Stimulated activated CD4-positive, alpha-beta T cell treated with anti-CD3 and anti-CD28 coated beads, Interleukin-2, amount 100 ng/mL, for 48 hours (primary cell): ENCODE measurements around the gene PPP4R3A.
"Not testable (repeated sequence)": the region's sequence is repeated elsewhere in the genome, so short reads cannot be mapped to it uniquely, and the experiment has no call there.

Experiments used
- DNase-seq, 2 donors: peaks; one replicate each; pipeline ENCODE4 v3.0.0-alpha.2; 2020

The PPP4R3A gene

DNA sequence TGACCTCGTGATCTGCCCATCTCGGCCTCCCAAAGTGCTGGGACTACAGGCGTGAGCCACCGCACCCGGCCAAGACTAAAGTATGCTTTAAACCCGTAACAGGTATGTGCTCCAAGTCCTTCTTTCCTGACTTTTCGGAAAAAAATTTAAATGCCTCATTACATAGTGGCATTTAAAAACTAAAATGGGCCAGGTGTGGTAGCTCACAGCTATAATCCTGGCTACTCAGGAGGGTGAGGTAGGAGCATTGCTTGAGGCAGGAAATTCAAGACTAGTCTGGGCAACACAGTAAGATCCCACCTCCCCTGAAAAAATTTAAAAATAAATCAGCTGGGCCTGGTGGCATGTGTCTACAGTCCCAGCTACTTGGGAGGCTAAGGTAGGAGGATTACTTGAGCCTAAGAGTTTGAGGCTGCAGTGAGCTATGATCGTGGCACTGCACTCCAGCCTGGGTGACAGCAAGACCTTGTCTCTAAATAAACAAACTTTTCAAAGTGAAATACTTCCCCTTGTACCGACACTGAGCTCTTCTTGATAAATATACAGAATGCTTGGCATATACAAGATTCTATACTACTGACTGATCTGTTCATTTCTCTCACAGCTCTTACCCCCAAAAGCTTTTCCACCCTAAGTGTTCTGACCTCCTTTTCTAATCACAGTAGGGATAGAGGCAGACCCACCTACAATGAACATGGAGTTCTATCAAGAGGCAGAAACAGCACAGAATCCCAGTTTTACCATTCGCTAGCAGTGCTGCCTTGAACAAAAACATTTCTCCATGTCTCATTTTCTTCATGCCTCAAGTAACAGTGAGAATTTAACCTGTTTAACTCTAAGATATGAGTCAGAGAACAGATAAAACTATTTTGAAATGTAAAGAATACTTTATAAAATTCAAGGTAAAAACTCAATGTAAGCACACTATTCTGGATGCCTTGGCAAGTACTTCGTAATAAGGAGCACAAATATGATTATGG is 7.9 kb downstream of the PPP4R3A start:
- DNase-seq: no peak

DNA sequence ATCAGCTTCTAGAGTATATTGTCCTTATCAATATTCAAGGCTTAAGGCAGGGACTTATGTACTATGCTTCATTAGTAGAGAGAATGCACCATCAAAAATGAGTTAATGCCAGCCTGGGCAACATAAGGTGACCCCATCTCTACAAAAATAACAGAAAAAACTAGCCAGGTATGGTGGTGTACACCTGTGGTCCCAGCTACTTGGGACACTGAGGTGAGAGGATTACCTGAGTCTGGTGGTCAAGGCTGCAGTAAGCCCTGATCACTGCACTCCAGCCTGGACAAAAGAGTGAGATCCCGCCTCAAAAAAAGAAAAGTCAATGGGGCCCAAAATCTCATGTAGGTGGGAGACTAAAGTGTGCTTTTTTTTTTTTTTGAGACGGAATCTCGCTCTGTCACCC is 8.8 kb downstream of the PPP4R3A start:
- no peak for DNase-seq

DNA sequence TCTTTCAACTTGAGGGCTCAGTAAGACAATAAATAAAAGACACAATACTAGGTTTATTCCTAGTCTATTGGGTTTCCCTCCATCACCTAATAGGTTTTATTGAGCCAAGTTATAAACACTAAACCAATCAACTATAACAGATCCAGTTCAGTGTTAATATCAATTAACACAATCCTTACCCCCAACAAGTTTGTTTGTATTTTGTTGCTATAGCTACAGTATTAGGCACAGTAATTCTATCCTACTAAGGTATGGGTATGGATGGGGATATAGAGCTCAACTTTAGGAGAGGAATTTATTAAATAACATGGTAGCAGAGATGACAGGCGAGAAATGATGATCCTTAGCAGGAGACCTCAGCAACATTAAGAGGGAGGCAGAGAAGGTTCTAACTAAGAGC is 13.3 kb downstream of the PPP4R3A start:
- no peak for DNase-seq

DNA sequence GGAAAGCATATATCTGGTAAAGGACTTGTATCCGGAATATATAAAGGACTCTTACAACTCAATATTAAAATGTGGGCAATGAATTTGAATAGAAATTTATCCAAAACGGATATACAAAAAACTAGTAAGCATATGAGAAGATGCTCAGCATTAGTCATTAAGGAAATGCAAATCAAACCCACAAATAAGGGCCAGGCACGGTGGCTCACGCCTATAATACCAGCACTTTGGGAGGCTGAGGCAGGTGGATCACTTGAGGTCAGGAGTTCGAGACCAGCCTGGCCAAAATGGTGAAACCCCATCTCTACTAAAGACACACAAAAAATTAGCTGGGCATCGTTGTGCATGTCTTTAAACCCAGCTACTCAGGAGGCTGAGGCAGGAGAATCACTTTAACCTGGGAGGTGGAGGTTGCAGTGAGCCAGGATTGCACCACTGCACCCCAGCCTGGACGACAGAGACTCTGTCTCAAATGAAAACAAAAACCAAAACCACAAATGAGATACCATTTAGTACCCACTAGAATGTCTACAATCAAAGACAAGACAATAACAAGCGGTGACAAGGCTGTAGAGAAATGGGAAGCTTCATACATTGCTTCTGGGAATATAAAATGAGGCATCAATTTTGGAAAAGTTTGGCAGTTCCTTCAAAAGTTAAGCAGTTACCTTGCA is 15.6 kb downstream of the PPP4R3A start:
- not testable (repeated sequence) for DNase-seq

DNA sequence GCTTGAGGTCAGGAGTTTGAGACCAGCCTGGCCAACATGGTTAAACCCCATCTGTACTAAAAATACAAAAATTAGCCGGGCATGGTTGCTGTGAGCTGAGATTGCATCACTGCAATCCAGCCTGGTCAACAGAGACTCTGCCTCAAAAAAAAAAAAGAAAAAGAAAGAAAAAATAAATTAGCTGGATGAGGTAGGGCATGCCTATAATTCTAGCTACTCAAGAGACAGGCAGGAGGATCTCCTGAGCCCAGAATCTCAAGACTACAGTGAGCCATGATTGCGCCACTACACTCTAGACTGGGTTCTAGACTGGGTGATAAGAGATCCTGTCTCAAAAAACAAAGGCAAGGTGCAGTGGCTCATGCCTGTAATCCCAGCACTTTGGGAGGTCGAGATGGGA is 16.9 kb downstream of the PPP4R3A start:
- no peak for DNase-seq

DNA sequence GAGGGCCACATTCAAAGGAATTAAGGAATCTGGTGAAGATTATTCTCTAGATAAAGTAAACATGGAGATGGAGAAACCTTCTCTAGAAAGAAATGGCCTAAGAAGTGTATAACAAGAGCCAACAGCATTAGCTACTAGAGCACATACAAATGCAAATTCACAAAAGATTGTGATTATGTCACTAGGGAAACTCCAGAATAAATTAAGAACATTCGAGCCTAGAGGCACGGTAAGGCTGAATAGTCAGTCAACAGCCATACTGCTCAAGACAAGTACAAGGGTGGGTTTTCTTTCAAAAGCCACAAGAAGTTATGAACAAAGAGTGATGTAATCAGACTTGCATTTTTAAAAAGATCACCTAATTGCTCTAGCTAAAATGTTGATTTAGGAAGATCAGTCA is 25.4 kb downstream of the PPP4R3A start:
- DNase-seq: no peak

DNA sequence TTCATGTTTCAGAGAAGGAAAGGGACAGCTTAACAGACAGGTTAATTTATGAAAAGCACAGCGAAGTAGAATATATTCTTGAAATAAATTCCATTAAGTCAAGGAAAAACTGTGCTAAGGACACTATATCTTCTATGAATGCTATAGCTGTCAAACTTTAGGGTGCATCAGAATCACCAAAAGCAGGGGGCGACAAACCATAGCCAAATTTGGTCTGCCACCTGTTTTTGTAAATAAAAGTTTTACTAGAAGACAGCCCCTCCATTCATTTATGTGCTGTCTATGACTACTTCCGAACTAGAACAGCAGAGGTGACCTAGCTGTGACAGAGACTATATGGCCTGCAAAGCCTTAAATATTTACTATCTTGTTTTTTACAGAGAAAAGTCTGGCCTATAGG is 25.9 kb downstream of the PPP4R3A start:
- DNase-seq: no peak

DNA sequence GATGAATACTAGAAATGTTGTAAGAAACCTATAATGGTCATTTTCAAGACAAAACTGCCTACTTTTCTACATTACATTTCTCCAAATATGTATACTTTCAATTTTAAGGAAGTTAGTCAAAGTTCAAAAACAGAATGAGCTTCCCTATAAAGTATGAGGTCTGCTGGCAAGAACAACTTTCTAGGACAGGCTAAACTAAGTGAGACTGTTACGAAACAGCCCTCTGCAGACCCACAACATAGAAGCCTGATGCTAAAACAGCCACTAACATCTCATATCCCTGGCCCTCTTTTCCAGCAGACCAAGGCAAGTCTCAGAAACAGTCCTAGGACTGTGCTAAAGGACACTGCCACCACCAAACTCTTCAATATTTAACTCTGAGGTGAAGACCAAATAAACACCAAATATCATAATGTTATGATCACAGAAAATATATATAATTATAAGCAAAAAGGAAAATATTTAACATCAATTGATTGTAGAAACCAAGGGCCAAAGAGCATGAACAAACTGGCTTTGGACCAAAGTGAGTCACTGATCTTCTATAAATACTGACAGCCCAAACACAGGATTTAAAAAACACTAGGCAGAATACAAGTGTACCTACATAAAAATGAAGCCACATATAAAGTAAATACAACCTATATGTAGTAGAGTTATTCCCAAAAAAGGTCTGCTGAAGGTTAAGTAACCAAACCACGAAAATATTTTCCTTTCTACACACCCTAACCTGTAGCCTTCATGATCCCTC is 27.7 kb downstream of the PPP4R3A start:
- no peak for DNase-seq

DNA sequence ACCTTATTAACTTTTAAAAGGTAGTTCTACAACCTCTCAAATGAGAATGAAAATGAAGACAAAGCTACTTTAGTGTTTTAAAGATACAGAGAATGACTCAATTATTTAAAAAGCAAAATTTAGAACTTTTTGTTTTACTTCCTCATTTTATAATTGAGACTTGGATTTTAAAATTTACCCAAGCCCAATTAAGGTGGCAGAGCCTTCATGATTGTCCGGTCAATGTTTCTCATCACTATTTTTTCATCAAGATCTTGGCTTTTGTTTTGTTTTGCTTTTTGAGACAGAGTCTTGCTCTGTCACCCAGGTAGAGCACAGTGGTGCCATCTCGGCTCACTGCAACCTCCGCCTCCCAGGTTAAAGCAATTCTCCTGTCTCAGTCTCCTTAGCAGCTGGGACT is 32.7 kb downstream of the PPP4R3A start:
- no peak for DNase-seq

DNA sequence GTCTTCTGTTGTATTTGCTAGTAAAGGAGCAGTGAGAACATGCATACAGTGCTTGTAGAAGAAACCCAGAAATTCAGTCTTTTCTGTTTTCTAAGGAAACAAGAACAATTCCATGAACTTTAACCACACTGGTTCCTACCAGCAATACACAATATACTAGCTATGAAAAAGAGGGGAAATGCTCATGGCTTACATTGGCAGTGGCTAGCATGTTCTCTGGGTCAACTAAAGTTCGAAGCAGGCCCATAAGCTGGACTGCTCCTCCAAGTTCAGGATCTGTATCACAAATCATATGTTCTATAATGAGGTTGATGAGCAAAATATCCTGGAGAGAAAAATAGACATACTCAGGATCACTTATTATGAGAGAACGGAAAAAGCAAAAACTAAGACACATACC is 37.1 kb downstream of the PPP4R3A start:
- DNase-seq: no peak

DNA sequence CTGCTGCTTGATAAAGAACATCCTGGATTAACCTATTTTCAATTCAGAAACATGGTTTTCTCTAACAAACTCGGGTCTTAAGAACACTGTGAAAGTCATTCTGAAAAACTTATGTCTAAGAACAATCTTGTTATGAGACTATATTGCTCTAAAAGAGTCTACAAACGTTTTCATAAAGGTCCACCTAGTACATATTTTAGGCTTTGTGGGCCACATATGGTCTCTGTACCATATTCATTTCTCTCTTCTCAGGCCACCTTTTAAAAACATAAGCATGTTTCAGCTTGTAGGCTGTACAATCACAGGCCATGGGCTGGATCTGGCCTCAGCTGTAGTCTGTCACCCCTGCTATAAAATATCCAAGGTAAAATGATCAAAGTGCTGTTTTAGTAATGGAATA is 39.9 kb downstream of the PPP4R3A start:
- DNase-seq: no peak

DNA sequence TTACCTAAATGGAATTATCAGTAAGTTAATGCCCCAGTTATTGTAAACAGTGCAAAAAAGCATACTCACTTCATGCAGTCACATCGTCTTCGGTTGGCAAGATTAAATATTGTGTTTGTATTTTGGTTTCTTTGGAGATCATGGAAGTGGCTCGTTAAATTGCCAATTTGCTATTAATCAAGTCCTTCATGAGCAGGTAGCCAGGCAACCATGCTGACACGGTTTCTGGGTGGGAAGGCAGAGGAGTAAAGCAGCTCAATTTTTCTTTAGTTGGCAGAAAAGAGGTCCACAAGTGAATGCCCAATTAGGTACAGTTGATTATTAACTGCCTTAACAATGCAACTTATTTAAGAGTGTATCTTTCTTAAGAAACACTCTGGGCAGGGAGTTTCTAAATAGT is 43.9 kb downstream of the PPP4R3A start:
- DNase-seq: no peak

DNA sequence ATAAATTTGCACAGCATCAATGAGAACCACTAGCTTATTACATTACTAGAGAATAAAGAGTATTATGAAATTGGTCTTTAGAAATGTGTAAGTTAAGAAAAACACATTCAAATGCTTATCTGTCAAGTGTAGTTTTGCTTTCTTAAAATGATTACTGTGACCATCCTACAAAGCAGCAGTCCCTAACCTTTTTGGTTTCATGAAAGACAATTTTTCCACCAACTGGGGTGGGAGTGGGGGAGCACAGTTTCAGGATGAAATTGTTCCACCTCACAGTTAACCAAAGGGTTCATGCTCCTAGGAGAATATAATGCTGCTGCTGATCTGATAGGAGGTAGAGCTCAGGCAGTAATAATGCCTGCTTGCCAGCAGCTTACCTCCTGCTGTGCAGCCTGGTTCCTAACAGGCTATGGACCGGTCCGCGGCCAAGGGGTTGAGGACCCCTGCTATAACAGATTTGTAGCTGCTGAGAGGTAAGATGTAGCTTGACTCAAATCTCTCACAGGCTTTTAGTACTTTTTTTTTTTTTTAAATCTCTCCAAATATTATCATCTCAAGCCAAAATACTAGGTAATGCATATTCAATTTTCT is 45.4 kb downstream of the PPP4R3A start:
- DNase-seq: no peak

DNA sequence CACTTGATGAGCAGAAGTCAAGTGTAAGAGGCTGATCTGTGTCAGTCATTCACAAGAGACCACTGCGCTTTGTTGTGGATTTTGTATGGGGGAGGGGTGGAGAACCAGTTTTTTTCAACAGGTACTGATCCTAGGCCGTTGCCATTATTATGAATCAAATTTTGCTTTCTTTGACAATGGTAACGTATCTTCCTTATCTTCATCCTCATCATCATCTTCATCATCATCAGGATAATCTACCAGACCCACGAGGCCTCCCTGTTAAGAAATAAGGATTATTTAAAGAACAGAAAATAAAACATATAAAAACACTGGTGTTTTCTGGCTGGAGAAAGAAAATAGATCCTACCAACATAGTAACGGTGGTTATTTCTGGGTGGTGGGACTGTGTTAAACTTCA is 51.5 kb downstream of the PPP4R3A start:
- no peak for DNase-seq

DNA sequence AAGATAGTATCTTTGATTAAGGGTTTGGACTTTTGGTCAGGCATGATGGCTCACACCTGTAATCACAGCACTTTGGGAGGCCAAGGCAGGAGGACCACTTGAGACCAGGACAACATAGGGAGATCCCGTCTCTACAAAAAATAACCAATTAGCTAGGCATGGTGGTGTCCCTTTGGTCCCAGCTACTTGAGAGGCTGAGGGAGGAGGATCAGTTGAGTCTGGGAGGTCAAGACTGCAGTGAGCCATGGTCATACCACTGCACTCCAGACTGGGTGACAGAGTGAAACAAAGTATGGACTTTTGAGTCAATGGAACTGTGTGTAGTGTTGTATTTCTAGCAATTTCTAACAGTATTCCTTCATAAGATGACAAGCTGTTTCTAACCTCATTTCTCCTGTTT is 53.8 kb downstream of the PPP4R3A start:
- no peak for DNase-seq

DNA sequence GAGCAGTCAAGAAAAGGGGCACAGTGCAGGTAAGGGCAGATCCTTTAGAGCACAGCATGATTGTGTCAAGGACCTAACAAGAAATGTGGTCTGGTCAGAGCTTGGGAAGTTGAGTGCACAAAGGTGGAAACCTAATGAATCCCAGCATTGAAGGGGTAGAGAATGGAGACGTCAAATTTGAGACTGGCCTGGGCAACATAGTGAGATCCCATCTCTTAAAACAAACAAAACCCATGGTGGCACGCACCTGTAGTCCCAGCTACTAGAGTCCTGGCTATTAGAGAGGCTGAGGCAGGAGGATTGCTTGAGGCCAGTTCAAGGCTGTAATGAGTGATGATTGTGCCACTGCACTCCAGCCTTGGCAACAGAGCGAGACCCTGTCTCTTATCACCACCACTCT is 55.5 kb downstream of the PPP4R3A start:
- no peak for DNase-seq

DNA sequence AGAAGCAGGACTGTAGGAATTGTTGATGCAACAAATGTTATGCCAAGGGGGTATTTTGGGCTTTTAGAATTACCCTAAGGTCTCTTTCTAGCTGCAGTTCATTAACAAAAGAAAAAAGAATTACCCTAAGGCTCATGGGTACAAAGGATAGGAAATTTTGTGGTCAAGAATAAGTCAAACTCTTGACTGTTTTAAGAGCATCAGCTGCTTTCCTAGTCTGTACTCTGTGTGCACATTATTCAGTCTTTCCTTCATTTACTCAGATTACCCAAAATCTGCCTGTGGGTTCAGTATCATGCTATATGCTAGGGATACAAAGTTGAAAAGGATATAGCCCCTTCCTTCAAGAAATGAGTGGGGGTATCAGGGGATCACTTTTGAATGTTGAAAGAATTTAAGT is 56.0 kb downstream of the PPP4R3A start:
- no peak for DNase-seq

DNA sequence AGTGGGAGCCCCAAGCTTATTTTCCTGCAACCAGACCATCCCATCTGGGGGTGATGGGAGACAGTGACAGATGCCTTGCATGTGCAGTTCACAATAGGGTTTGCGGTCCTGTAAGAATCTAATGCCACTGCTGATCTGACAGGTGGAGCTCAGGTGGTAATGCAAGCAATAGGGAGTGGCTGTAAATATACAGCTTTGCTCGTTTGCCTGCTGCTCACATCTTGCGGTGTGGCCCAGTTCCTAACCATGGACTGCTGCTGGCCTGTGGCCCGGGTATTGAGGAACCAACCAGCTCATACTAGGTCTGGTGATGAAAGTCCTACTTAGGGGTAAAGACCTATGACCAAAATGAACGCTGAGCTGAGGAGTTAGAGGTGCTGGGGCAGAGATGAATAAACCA is 56.4 kb downstream of the PPP4R3A start:
- no peak for DNase-seq

DNA sequence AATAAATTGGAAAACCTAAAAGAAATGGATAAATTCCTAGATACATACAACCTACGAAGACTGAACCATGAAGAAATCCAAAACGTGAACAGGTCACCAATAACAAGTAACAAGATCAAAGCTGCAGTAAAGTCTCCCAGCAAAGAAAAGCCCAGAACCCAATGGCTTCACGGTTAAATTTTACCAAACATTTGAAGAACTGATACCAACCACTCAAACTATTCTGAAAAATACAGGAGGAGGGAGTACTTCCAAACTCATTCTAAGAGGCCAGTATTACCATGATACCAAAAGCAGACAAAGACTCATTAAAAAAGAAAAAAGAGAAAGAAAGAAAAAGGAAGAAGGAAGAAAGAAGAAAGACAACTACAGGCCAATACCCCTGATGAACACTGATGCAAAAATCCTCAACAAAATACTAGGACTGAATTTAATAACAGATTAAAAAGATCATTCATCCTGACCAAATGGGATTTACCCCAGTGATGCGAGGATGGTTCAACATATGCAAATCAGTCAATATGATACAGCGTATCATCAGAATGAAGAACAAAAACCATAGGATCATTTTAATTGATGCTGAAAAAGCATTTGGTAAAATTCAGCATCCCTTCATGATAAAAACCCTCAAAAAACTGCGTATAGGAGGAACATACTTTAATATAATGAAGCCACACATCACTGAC is 65.6 kb downstream of the PPP4R3A start:
- DNase-seq: no peak

DNA sequence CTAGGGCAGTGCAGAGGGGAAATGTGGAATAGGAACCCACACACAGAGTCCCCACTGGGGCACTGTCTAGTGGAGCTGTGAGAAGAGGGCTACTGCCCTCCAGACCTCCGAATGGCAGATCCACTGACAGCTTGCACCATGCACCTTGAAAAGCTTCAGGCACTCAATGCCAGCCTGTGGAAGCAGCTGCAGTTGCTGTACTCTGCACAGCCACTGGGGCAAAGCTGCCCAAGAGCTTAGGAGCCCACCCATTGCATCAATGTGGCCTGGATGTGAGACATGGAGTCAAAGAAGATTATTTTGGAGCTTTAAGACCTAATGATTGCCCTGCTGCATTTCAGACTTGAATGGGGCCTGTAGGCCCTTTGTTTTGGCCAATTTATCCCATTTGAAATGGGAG is 70.8 kb downstream of the PPP4R3A start:
- no peak for DNase-seq

DNA sequence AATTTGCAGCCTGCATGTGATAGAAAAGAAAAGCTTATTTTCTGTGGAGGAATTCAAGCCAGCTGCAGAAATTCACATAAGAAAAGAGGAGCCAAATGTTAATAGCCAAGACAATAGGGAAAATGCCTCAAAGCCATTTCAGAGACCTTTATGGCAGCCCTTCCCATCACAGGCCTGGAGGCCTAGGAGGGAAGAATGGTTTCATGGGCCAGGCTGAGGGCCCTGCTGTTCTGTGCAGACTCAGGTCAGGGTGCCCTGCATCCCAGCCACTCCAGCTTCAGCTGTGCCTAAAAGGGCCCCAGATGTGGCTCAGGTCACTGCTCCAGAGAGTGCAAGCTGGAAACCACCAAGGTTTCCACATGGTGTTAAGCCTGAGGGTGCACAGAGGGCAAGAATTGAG is 71.3 kb downstream of the PPP4R3A start:
- no peak for DNase-seq

DNA sequence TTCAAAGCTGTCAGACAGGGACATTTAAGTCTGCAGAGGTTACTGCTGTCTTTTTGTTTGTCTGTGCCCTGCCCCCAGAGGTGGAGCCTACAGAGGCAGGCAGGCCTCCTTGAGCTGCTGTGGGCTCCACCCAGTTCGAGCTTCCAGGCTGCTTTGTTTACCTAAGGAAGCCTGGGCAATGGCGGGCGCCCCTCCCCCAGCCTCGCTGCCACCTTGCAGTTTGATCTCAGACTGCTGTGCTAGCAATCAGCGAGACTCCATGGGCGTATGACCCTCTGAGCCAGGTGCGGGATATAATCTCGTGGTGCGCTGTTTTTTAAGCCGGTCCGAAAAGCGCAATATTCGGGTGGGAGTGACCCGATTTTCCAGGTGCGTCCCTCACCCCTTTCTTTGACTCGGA is 73.8 kb downstream of the PPP4R3A start:
- DNase-seq: not testable (repeated sequence)

DNA sequence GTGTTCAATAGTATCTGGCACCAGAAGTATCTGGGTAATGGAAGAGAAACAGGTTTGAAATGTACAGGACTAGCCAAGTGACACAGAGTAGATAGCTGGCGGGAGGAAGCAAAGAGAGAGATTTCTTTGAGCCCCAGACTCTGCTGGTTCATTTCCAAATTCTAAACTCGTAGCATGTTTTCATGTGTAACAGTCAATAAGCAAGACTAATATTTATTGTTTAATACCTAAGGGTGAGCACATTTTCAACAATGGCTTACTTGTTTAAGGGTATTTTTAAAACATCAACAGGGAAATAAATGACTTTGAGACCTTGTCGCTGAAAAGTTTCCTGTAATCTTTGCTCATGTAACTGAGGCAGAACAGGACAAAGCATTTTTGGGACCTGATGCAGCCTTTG is 80.7 kb downstream of the PPP4R3A start:
- DNase-seq: no peak
